Airway epithelial cell (primary cell): ENCODE measurements around the gene GTF2E1. TPM values are rescaled to one million over a fixed set of nuclear protein-coding genes. Genes with fewer than 3 reads are reported as not detected.

Source experiments
- total RNA-seq: library from RNA; depleted of rRNA; stranded (reverse); fragments of >200 nt; gene quantifications from 2 replicates; pipeline ENCODE4 v1.2.3, GENCODE V29; 2015

GTF2E1 gene
- total RNA-seq: 12.8 and 13.8 TPM in 2 replicates

DNA sequence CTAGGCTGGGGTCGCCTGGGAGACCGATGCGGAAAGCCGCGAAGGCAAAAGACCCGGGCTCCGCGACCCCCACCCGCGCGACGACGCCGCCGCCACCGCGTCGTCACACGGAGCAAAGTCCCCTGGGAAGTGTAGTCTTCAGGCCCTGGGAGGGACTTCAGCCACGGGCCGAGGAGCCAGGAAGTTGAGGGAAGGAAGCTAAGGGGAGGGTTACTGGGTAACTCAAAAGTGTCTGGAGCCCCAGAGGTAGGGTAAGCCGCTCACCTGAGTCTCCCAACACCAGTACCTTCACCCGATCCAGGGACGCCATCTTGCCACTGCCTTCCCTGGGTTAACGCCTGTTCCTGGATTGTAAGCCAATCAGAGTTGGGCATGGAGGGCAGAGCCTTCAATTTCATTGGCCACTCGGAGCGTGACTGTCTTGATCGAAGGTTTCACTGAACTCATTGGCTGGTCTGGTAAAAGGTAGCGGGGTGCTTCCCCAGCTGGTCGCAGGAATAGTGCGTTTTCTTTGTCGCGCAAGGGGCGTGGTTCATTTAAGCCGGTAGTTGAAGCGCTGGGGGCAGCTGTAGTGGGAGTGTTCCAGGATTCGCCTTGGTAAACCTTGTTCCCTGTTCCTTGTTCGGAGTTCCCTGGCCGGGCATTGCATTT is at the start of gene GTF2E1, which contains the start of gene RABL3:
GTF2E1 (plus strand) TSS at position 547 of the 651 bp plus-strand sequence. CDS start 7,809 bp downstream, outside the sequence.
RABL3 (minus strand) TSS at position 319 of the 651 bp plus-strand sequence; CDS start at position 310, 9 bp downstream.

Other genes starting within 250 kb of the GTF2E1 start
- gene NDUFB4, start 146.4 kb upstream of the GTF2E1 start, total RNA-seq: 152 and 271 TPM in 2 replicates
- 0.05 TPM in 1 of 2 replicates, not detected in the other for gene HGD, start 60.5 kb upstream of the GTF2E1 start, total RNA-seq
- 7.2 and 13.2 TPM in 2 replicates for gene RABL3, start 228 bp upstream of the GTF2E1 start, total RNA-seq
- not detected in 2 replicates for gene STXBP5L, start 165.5 kb downstream of the GTF2E1 start, total RNA-seq